HG03342 (cell line): Measurements from ENCODE around the gene ZMYND8.
"Not testable (repeated sequence)": the region's sequence is repeated elsewhere in the genome, so short reads cannot be mapped to it uniquely, and the experiment has no call there.

Source experiments
- ATAC-seq: cut with Tn5 transposase; IDR thresholded peaks from one replicate; pipeline ENCODE4 v1.9.1; 2021; ENCODE audit warnings: mild to moderate bottlenecking, moderate library complexity; ENCODE audit not compliant: unreplicated experiment

ZMYND8 gene

GRCh38 chr20:47271046-47271615 lies 85.4 kb downstream of the ZMYND8 start:
- no peak for ATAC-seq

- ATAC-seq: no peak
Measured at GRCh38 chr20:47269309-47270165, 87.0 kb downstream of the ZMYND8 start.

GRCh38 chr20:47267621-47268020 lies 88.9 kb downstream of the ZMYND8 start:
- no peak for ATAC-seq

- ATAC-seq: no peak
Measured at GRCh38 chr20:47266847-47267515, 89.5 kb downstream of the ZMYND8 start.

GRCh38 chr20:47265984-47266383 lies 90.5 kb downstream of the ZMYND8 start:
- ATAC-seq: no peak

GRCh38 chr20:47265214-47265613 lies 91.3 kb downstream of the ZMYND8 start:
- ATAC-seq: no peak

GRCh38 chr20:47264137-47264769 lies 92.2 kb downstream of the ZMYND8 start:
- not testable (repeated sequence) for ATAC-seq

GRCh38 chr20:47263465-47264084 lies 92.9 kb downstream of the ZMYND8 start:
- no peak for ATAC-seq

GRCh38 chr20:47263080-47263464 lies 93.4 kb downstream of the ZMYND8 start:
- ATAC-seq: no peak

- peak; percentile 54 for ATAC-seq
Measured at GRCh38 chr20:47262365-47263013, 94.0 kb downstream of the ZMYND8 start.

GRCh38 chr20:47262008-47262364 lies 94.5 kb downstream of the ZMYND8 start:
- ATAC-seq: no peak

- ATAC-seq: not testable (repeated sequence)
Measured at GRCh38 chr20:47261161-47261774, 95.2 kb downstream of the ZMYND8 start.

GRCh38 chr20:47260540-47261126 lies 95.9 kb downstream of the ZMYND8 start:
- ATAC-seq: not testable (repeated sequence)

GRCh38 chr20:47258745-47259695 lies 97.5 kb downstream of the ZMYND8 start:
- ATAC-seq: peak; percentile 42

GRCh38 chr20:47257771-47258170 lies 98.7 kb downstream of the ZMYND8 start:
- ATAC-seq: no peak

- no peak for ATAC-seq
Measured at GRCh38 chr20:47257256-47257655, 99.2 kb downstream of the ZMYND8 start.

- no peak for ATAC-seq
Measured at GRCh38 chr20:47256668-47257236, 99.7 kb downstream of the ZMYND8 start.

GRCh38 chr20:47253872-47254271 lies 102.6 kb downstream of the ZMYND8 start:
- ATAC-seq: no peak
